H9 (cell line): ENCODE results near the gene COL18A1. TPM values are rescaled to one million over a fixed set of nuclear protein-coding genes. Genes with fewer than 3 reads are reported as not detected.

ENCODE experiments used
- DNase-seq: peaks from one replicate; pipeline ENCODE4 v3.0.0-alpha.2; 2017
- H2AFZ ChIP-seq: one replicate; pipeline ENCODE4 v1.6.1; 2013; ENCODE audit warnings: mild to moderate bottlenecking, low read length, control low read depth, moderate library complexity
- H2AK5ac ChIP-seq: 2 replicates; pipeline ENCODE4 v1.6.1; 2013; ENCODE audit warnings: low read length, control low read depth, mixed read lengths; ENCODE audit not compliant: insufficient read length
- H2BK120ac ChIP-seq: one replicate; pipeline ENCODE4 v1.6.1; 2013; ENCODE audit warnings: low read depth, mild to moderate bottlenecking, low read length, control low read depth, inconsistent platforms; ENCODE audit not compliant: poor library complexity, severe bottlenecking
- H2BK12ac ChIP-seq: 2 replicates; pipeline ENCODE4 v1.6.1; 2013; ENCODE audit warnings: low read length, control low read depth, mixed read lengths, low read depth; ENCODE audit not compliant: insufficient read length
- H2BK15ac ChIP-seq: 2 replicates; pipeline ENCODE4 v1.6.1; 2013; ENCODE audit warnings: low read depth, low read length, control low read depth
- H2BK20ac ChIP-seq: one replicate; pipeline ENCODE4 v1.6.1; 2013; ENCODE audit warnings: low read depth, mild to moderate bottlenecking, low read length, control low read depth, inconsistent platforms; ENCODE audit not compliant: poor library complexity, severe bottlenecking
- H2BK5ac ChIP-seq: 2 replicates; pipeline ENCODE4 v1.6.1; 2013; ENCODE audit warnings: low read length, control low read depth, mixed read lengths; ENCODE audit not compliant: insufficient read length
- H3K14ac ChIP-seq: 2 replicates; pipeline ENCODE4 v1.6.1; 2013; ENCODE audit warnings: low read length, control low read depth; ENCODE audit not compliant: insufficient read depth
- H3K18ac ChIP-seq: 2 replicates; pipeline ENCODE4 v1.6.1; 2013; ENCODE audit warnings: low read depth, mild to moderate bottlenecking, mixed read lengths, low read length, control low read depth; ENCODE audit not compliant: insufficient read length
- H3K23ac ChIP-seq: 2 replicates; pipeline ENCODE4 v1.6.1; 2013; ENCODE audit warnings: low read length, control low read depth, mixed read lengths, low read depth; ENCODE audit not compliant: insufficient read length
- H3K23me2 ChIP-seq: 2 replicates; pipeline ENCODE4 v1.6.1; 2013; ENCODE audit warnings: low read depth, mild to moderate bottlenecking, mixed read lengths, low read length, control low read depth; ENCODE audit not compliant: insufficient read length, poor library complexity, severe bottlenecking
- H3K27ac ChIP-seq: 2 replicates; pipeline ENCODE4 v1.5.1; 2013; ENCODE audit warnings: low read length, control low read depth, mixed read lengths, low read depth; ENCODE audit not compliant: insufficient read length
- H3K27me3 ChIP-seq: 2 replicates; pipeline ENCODE4 v1.6.1; 2013; ENCODE audit warnings: low read length, control low read depth, inconsistent platforms; ENCODE audit not compliant: insufficient read depth
- H3K4ac ChIP-seq: 2 replicates; pipeline ENCODE4 v1.6.1; 2013; ENCODE audit warnings: low read depth, mild to moderate bottlenecking, control low read depth, inconsistent platforms, low read length, moderate library complexity
- H3K4me1 ChIP-seq: 2 replicates; pipeline ENCODE4 v1.6.1; 2013; ENCODE audit warnings: low read length, control low read depth, inconsistent platforms; ENCODE audit not compliant: insufficient read depth
- H3K4me2 ChIP-seq: 2 replicates; pipeline ENCODE4 v1.6.1; 2013; ENCODE audit warnings: low read length, control low read depth, mixed read lengths; ENCODE audit not compliant: insufficient read length, insufficient read depth
- H3K56ac ChIP-seq: 2 replicates; pipeline ENCODE4 v1.6.1; 2013; ENCODE audit warnings: low read depth, mild to moderate bottlenecking, mixed read lengths, low read length, control low read depth; ENCODE audit not compliant: insufficient read length
- H3K79me1 ChIP-seq: 2 replicates; pipeline ENCODE4 v1.6.1; 2013; ENCODE audit warnings: low read depth, mild to moderate bottlenecking, moderate library complexity, low read length, control low read depth, inconsistent platforms; ENCODE audit not compliant: insufficient read depth, poor library complexity, severe bottlenecking
- H3K79me2 ChIP-seq: 2 replicates; pipeline ENCODE4 v1.6.1; 2013; ENCODE audit warnings: low read length, control low read depth, inconsistent platforms; ENCODE audit not compliant: insufficient read depth
- H3K9ac ChIP-seq: 2 replicates; pipeline ENCODE4 v1.6.1; 2013; ENCODE audit warnings: low read length, control low read depth, mixed read lengths; ENCODE audit not compliant: insufficient read length; ENCODE audit errors: extremely low read depth
- H3K9me3 ChIP-seq: one replicate; pipeline ENCODE4 v1.6.1; 2013; ENCODE audit warnings: low read depth, low read length, inconsistent platforms; ENCODE audit not compliant: control insufficient read depth
- H3T11ph ChIP-seq: one replicate; pipeline ENCODE4 v1.6.1; 2013; ENCODE audit warnings: mild to moderate bottlenecking, low read length, control low read depth, inconsistent platforms
- H4K20me1 ChIP-seq: one replicate; pipeline ENCODE4 v1.6.1; 2013; ENCODE audit not compliant: control insufficient read depth, insufficient read length, insufficient read depth
- H4K5ac ChIP-seq: 2 replicates; pipeline ENCODE4 v1.6.1; 2013; ENCODE audit warnings: low read depth, mild to moderate bottlenecking, mixed read lengths, low read length, control low read depth; ENCODE audit not compliant: insufficient read length
- H4K8ac ChIP-seq: replicated peaks from 2 replicates; pipeline ENCODE4 v1.6.1; 2013; ENCODE audit warnings: low read length, control low read depth, mixed read lengths, low read depth; ENCODE audit not compliant: insufficient read length
- H4K91ac ChIP-seq: 2 replicates; pipeline ENCODE4 v1.6.1; 2013; ENCODE audit warnings: low read depth, mild to moderate bottlenecking, moderate library complexity, mixed read lengths, low read length, control low read depth; ENCODE audit not compliant: insufficient read length
- H3K27ac Mint-ChIP-seq, 3 experiments: 2 replicates in 2 of 3; 3 replicates in 1 of 3; pipeline ENCODE4 v1.8.0; 2020 to 2021; ENCODE audit warnings: mixed read lengths in 3 of 3, mild to moderate bottlenecking in 1 of 3, moderate library complexity in 1 of 3
- H3K27me3 Mint-ChIP-seq: 2 replicates; pipeline ENCODE4 v1.8.0; 2021; ENCODE audit warnings: low read depth, mild to moderate bottlenecking, moderate library complexity, mixed read lengths
- H3K36me3 Mint-ChIP-seq, 3 experiments: 2 replicates in 2 of 3; 3 replicates in 1 of 3; pipeline ENCODE4 v1.8.0; 2020 to 2021; ENCODE audit warnings: low read depth in 3 of 3, mixed read lengths in 3 of 3; ENCODE audit not compliant: insufficient read depth in 1 of 3
- H3K4me1 Mint-ChIP-seq, 2 experiments: 2 replicates each; pipeline ENCODE4 v1.8.0; 2020; ENCODE audit warnings: mixed read lengths in 2 of 2
- H3K4me3 Mint-ChIP-seq, 2 experiments: 2 replicates in 1 of 2; 3 replicates in 1 of 2; pipeline ENCODE4 v1.8.0; 2020 to 2021; ENCODE audit warnings: mild to moderate bottlenecking in 2 of 2, mixed read lengths in 2 of 2, moderate library complexity in 1 of 2
- H3K9me3 Mint-ChIP-seq, 2 experiments: 2 replicates in 1 of 2; 3 replicates in 1 of 2; pipeline ENCODE4 v1.8.0; 2020; ENCODE audit warnings: mild to moderate bottlenecking in 2 of 2, mixed read lengths in 2 of 2, moderate library complexity in 1 of 2
- CTCF ChIP-seq: fragments of 200-600 bp; sonication (generic); conservative IDR thresholded peaks from 3 replicates; pipeline ENCODE4 v1.8.0; 2021; ENCODE audit warnings: antibody characterized with exemption, mild to moderate bottlenecking
- WGBS: extraction: QIAGEN DNeasy Blood & Tissue Kit; methylation state at CpG from one replicate; pipeline ENCODE4 v1.1.7; 2013; ENCODE audit warnings: missing lambda C conversion rate, low lambda C conversion rate, mixed read lengths; ENCODE audit not compliant: insufficient read length; ENCODE audit errors: extremely low coverage; 5-methylcytosine and 5-hydroxymethylcytosine counted together
- total RNA-seq: library from RNA; stranded (reverse); gene quantifications from 2 replicates; pipeline ENCODE4 v1.2.1, GENCODE V29; 2021

Gene COL18A1
- total RNA-seq, 1 experiment from 2014 or later: 232 TPM

GRCh38 chr21:45418301-45419071, 13.5 kb downstream of the COL18A1 start:
- H3K27ac Mint-ChIP-seq: peak overlapping the region in 2 of 3 experiments; percentile 32 to 58; a peak in 5 of 7 replicates
- WGBS: no CpG with 5 or more reads among the region's 34 CpGs

More at GRCh38 chr21:45418301-45419071, 13.5 kb downstream of the COL18A1 start:
- Mint-ChIP-seq H3K36me3 (peaks cover 0 to 18% (median 7%) of the 10 kb centered on the region in 3 experiments; a peak in 6 of 7 replicates), H3K27me3 (no peaks in the 10 kb centered on the region), H3K9me3 (no peaks in the 10 kb centered on the region), H3K4me3 (no peak overlapping the region), H3K4me1 (peaks cover 40 to 47% of the 10 kb centered on the region in 2 experiments)
- no peak overlapping the region for H3K9ac ChIP-seq
- H3K27ac ChIP-seq: no peak overlapping the region
- H3K14ac ChIP-seq: peak overlapping the region; percentile 16; the same call in 1 of the 2 replicates
- TF ChIP-seq CTCF: no peak
- no peak overlapping the region for H3K4ac ChIP-seq
- H3K23ac ChIP-seq: no peak overlapping the region
- H3K18ac ChIP-seq: no peak overlapping the region
- H4K8ac ChIP-seq: peak overlapping the region; percentile 79
- no peak overlapping the region for H4K91ac ChIP-seq
- no peak overlapping the region for H2BK20ac ChIP-seq
- no peaks in the 10 kb centered on the region for H3K27me3 ChIP-seq
- H3K79me2 ChIP-seq: peaks cover 78% of the 10 kb centered on the region; the same call in 1 of the 2 replicates
- H2BK120ac ChIP-seq: no peak overlapping the region
- no peak overlapping the region for H2BK12ac ChIP-seq
- H2AK5ac ChIP-seq: no peak overlapping the region
- H3K9me3 ChIP-seq: no peaks in the 10 kb centered on the region
- H3K56ac ChIP-seq: no peak overlapping the region
- no peak overlapping the region for H3K4me2 ChIP-seq
- no peak for DNase-seq
- no peak overlapping the region for H2BK5ac ChIP-seq
- no peak overlapping the region for H4K5ac ChIP-seq
- H3K79me1 ChIP-seq: peaks cover 17% of the 10 kb centered on the region
- H3T11ph ChIP-seq: no peak overlapping the region
- no peak overlapping the region for H2AFZ ChIP-seq
- H3K4me1 ChIP-seq: peaks cover 6% of the 10 kb centered on the region
- H3K23me2 ChIP-seq: no peaks in the 10 kb centered on the region
- H4K20me1 ChIP-seq: peaks cover 4% of the 10 kb centered on the region
- no peak overlapping the region for H2BK15ac ChIP-seq
